Raji (cell line): ENCODE measurements around the gene JUN.

Source experiments
- POLR2A ChIP-seq: IDR thresholded peaks from 2 replicates; pipeline ENCODE4 v1.6.1; 2011; ENCODE audit warnings: low read depth, low read length, control low read depth; ENCODE audit not compliant: insufficient read depth

Gene JUN

DNA sequence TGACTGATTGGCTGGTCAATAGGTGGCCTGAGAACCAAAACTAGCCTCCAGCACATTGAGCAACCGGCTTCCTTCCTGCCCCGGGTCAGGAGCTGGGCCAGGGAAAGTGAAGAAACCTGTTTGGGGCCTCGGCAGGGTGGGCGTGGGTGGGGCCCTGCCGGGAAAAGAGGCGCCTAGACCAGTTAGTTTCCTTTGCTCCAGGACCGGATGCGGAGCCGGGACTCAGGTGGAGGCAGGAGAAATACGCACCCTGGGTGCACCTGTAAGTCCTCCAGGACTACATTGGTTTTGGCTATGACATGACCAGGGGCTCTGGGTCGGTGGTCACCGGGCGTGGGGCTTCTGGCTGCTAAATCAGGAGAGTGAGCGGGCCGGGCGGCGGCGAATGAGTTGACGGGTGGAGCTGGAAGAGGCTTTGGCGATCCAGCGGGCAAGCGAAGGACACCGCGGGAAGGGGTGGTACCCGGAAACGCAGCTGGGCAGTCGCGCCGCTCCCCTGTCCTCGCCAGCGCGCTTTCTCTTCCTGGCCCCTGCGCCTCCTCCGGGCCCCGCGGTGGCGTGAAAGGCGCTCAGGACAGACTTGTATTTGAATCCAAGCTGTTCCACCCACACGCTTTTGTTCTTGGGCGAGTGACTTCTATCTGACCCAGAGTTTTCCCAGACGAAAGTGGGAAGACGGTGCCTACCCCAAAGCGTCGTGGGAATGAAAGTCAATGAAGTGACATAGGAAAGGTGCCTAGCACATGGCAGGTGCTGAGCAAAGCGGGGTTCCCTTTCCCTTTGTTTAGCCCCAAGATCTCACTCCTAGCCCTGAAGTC lies 30.6 kb upstream of the JUN start:
- TF ChIP-seq POLR2A = no peak

DNA sequence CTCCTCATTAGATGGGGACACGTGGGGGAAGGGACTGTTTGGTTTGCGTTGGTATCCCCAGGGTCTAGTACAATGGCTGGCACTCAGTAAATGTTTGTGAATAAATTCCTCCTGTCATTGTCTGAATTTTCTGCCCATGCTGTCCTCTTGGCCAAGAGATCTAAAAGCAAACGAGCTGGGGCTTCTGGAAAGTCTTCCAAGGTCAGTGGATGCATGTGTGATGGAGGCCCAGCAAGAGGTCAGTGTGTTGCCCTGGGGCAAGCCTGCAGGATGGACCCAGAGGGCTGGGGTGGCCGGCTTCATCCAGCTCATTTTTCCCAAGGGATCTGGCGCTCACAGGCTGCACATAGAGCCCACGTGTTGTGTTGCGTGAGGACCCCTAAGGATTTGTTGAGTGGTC lies 30.0 kb upstream of the JUN start:
- TF ChIP-seq POLR2A = no peak

DNA sequence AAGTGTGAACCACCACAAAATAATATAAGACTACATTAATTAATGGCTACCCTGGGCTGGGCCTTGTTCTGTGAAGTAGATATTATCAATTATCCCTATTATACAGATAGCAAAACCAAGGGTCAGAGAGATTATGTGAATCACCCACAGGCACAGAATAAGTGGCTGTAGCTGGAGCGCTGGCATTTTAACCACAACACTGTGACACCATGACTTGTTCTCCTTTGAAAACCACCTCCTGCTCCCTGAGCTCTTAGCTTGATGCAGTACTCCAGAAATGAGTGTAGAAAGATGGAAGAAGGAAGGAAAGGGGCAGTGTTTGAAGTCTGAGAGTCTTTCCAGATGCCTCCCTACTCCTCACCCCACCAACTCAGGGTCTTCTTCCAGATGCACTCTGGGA lies 29.5 kb upstream of the JUN start:
- no peak for TF ChIP-seq POLR2A

DNA sequence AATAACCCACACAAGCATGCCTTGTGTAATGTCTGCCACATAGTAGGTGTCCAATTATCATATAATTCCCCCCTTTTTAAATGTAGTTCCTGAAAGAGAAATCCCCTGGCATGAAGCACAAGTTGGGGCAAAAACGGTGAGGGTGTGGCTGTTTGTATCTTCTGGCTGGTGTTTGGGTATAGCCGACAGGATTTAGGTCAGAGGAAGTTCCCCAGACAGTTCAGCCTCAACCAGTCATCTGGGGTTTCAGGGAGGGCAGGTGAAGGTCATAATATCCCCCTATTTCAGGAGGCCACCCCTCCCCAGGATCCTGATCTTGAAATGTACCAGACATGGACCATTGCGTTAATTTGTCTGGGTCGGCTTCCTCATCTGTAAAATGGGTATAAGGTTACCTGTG lies 29.1 kb upstream of the JUN start:
- TF ChIP-seq POLR2A = no peak

DNA sequence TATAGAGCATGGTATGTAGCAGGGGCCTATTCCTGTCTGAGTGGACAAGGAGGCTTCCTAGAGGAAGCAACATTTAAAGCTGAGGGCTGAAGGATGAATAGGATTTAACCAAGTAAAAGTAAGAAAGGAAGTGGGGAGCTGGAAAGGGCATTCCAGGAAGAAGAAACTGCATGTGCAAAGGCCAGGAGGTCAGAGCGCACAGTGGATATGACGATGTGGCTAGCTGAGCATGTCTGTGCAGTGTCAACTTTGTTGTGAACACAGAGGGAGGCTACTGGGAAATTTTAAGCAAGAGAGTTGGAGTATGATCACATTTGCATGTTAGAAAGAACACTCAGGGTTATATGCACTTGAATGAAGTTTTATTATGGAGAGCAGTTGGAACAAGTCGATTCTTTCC lies 28.6 kb upstream of the JUN start:
- no peak for TF ChIP-seq POLR2A

DNA sequence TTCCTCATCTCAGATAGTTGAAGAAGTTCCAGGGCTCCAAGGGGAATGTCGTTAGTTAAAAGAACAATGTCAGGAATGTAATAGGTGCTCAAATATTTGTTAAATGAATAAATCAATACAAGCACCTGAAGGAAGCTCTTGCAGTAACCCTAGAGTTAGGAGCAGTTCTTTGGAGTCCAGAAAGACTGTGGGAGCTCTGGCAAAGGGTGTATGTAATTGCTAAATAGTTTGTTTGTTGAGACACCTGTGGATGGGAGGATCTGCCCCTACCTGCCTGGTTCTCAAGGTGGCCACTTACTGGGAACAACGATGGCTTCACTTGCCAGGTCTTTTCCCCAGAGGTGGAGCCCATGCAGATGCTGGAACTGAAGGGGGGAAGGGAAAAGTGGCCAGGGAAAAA lies 27.5 kb upstream of the JUN start:
- TF ChIP-seq POLR2A = no peak

DNA sequence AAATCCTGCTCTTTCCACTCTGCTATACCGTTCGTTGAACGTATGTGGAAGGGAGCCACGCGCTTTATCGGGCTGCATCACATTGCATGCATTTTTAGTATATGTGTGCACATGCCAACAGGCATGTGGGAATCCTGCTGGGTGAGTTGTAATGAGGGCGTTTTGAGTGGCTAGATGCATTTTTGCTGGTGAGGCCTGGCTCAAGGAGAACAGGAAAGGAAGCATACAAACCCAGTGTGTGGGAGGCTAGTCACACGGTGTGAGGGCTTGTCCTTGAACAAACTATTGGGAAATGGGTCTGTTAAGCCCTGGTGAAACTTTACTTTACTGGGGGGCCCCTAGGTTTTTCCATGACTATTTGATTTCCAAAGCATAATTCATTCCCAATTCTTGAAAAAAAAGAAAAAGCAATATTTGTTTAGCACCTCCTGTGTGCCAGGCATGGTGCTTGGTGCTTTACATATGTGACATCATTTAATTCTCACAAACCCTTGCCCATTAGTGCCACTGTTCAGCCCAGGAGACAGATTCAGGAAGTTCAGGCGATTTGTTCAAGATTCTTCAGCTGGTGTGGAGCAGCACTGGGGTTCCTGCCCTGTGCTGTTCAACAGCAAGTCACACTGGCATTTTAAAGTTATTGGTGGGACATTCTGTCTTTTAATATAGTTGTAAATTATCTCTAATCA lies 25.6 kb upstream of the JUN start:
- no peak for TF ChIP-seq POLR2A

DNA sequence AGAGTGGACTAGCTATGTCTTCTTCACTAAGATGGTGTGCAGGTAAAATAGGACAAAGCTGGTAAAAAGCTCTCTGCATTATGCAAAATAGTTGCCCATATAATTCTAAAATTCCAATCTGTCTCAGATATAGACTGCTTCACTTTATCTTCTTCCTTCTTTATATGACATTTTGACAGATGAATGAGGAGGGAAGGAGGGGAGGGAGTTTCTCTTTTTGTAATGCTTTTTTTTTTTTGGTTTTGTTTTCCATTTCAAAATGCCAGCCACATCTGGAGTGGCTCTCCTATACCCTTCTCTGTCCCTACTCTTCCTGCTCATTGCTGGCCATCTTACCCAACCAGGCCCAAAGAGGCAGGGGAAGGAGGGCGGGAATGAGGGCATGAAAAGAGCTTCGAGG lies 24.2 kb upstream of the JUN start:
- TF ChIP-seq POLR2A = no peak

DNA sequence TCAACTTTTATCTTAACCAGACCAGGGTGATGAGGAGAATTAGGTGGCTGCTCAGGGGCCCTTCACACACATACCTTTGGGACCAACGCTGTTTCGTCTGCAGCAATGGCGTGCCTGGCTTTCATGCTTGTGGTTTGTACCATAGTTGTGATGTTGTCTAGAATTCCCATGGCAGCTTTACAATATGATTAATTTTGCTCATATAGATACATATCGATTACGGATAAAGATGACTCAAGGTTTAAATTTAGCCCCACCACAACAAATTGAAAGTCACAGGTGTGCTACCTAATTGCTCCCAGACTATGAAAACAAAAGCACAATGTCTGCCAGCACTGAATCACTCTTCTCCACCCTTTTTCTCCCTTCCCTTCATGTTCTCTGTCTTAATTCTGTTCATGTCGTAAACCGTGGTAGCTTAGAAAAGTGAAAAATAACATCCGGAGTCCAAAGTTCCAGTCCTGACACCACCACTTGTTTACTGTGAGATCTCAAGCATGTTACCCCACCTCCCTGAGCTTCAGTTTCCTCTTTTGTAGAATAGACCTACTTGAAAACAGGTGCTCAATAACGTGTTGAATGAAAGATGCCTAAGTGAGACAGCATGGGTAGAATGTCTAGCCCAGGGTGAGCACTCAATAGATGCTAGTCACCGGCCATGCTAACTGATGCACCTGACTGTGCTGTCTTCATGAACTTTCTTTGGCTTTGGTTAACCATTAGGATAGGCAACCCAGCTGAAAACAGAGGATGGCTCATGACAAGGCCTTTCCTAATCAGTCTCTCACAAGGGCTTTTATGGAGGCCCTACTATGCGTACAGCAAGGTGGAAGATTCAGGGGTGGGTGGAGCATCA lies 22.1 kb upstream of the JUN start:
- TF ChIP-seq POLR2A = no peak

DNA sequence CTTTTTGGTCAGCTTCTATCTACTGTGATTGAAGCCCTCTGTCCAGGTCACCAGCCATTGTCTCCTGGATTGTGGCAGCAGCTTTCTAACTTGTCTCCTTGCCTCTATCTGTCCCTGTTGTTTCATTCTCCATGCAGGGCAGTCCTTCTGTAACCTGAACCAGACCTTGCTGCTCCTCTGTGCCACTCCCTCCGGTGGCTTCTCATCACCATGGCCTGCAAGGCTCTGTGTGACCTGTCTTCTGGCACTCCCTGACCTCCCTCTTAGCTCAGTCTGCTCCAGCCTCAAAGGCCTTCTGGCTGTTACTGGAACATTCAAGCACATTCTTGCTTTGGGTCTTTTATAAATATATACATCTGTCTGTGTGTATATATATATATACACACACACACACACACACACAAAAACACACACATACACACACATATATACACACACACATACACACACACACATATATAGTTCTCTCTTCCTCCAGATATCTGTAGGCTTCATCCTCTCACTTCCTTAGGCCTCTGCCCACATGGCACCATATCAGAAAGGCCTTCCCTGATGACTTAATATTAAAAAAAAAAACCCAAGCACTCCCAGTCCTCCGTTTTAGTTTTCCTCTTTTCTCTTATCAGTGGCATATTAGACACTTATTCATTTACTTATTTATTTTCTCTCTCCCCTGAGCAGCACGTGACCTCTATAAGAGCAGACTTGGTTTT lies 21.2 kb upstream of the JUN start:
- no peak for TF ChIP-seq POLR2A

DNA sequence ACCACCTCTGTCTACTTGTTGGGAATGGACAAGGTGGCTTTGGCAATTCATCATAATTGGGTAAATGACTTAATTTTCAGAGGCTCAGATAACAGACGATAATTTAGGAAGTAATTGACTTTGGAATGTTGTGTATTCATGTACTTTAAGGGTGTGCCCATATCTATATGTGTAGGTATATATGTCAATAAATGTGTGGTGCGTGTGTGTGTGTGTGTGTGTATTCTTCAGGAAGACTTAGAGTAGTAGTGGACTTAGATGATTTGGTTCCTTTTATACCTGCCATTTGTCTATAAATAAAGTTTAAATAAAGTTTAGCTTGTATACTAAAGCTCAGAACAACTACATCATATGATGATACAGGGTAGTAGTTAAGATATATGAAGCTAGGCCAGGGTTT lies 20.0 kb upstream of the JUN start:
- TF ChIP-seq POLR2A = no peak

DNA sequence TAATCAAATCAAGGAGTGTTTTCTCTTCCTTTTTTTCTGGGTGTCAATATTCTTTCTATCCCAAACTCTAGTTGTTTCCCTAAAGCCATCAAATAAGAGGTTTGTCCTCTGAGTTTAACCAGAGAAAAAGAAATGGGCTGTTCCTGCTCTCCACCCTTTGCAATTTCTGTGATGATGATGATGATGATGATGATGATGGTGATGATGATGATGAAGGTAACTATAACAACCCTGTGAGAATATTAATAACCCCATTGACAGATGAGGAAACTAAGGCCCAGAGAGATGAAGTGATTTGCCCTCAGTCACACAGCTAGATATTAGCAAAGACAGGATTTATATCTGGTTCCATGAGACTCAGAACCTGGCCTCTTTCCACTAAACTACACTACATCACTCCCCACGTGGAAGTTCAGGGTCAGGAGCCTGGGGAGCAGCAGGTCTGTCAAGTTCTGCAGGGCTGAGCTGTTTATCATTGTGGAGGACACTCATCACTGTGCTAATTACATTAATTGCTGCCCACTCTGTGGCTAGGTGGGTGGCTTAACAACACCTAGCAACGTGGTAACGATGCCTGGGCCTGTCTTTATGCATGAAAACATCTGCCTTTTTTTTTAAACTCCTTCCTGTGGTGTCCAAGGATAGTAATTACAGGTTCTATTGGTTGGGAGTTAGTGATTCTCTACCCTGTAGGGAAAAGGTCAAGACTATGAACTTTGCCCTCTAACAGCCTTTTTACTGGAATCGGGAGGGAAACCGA lies 19.0 kb upstream of the JUN start:
- TF ChIP-seq POLR2A = no peak

DNA sequence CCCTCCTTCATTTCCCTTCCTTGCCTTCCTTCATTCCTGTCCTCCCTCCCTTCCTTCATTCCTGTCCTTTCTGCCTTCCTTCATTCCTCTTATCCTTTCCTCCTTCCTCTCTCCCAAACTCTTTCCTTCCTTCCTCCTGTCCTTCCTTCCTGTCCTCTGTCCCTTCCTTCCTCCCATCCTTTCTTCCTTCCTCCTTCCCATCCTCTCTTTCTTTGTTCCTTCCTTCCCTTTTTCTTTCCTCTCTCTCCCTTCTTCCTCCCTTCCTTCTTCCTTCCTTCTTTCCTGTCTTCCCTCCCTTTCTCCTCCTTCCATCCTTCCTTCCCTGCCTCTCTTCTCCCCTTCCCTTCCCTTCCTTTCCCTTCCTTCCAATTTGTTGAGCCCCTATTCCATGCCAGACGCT lies 15.8 kb upstream of the JUN start:
- no peak for TF ChIP-seq POLR2A

DNA sequence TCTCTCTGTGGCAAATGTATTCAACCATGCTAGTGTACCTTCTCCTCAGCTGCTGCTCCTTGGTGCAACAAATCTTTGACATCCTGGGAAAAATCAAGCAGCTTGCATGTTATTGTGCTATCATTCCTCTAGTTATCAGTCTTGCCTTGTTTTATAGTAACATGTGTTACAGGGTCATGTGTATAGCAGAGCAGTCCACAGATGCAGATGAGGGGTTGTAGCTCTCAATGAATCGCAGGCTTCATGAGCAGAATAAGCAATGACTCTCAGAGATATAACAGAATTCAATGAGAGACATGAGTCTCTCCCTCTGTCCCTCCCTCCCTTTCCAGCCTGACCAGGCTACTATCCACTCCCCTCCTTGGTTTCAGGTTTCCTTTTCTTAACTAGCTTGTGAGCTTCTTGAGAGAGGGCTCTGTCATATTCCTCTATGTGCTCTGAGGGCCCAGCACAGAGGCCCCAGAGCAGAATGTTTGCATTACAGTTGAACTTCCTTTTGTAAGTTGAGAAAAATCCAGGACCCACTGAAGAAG lies 15.1 kb upstream of the JUN start:
- no peak for TF ChIP-seq POLR2A
